K562 (cell line): ENCODE measurements around the gene PTBP3. TPM values are rescaled to one million over a fixed set of nuclear protein-coding genes. Genes with fewer than 3 reads are reported as not detected.

Experiments used
- ATAC-seq: fragments of 200-7000 bp; cut with Tn5 transposase; 3 replicates; pipeline ENCODE4 v1.9.1; 2020; ENCODE audit warnings: moderate library complexity
- BruUV-seq: library from RNA; stranded (reverse); fragments of 400-500 nt; replicated peaks from 2 replicates; lab custom pipeline; 2021; lab: Mats Ljungman, UMichigan
- CTCF ChIA-PET: fragments of 300-600 bp; formaldehyde crosslinking; extraction: SDS; loops from one replicate; lab custom pipeline; 2021; ENCODE audit warnings: low intra/inter-chr PET ratio; lab: Yijun Ruan, JAX
- POLR2A ChIA-PET: fragments of 300-600, 350-650 bp; sonication (Branson Sonifier 250); formaldehyde crosslinking; extraction: SDS; loops from one replicate; lab custom pipeline; 2021; ENCODE audit warnings: antibody characterized with exemption, inconsistent platforms; lab: Yijun Ruan, JAX
- DNase-seq, 4 experiments: peaks; one replicate each; pipeline versions ENCODE4 v3.0.0 to v3.0.0-alpha.2; 2011 to 2018; ENCODE audit warnings: low spot score in 3 of 4, mixed read lengths in 3 of 4; ENCODE audit errors: extremely low read depth in 1 of 4
- FAIRE-seq: peaks from 2 replicates; lab custom pipeline; 2011; peaks lifted over from hg19 to GRCh38; lab: Jason Lieb, UNC
- H2AFZ ChIP-seq: 2 replicates; pipeline ENCODE4 v1.6.0; 2011; ENCODE audit warnings: low read depth, low read length, control low read depth, inconsistent platforms
- H3K27ac ChIP-seq: fragments of 200-600 bp; 3 replicates; pipeline ENCODE4 v1.8.0; 2011; ENCODE audit warnings: low read depth, mild to moderate bottlenecking, control low read depth, inconsistent platforms, low read length, moderate library complexity, mixed read lengths; ENCODE audit errors: extremely low read depth
- H3K27me3 ChIP-seq, 2 experiments: fragments of 300-600 bp in 1 of 2; 2 replicates in 1 of 2; 3 replicates in 1 of 2; pipeline versions ENCODE4 v1.6.0 to v1.8.0; 2011; ENCODE audit warnings: inconsistent platforms in 2 of 2, low read length in 2 of 2, mild to moderate bottlenecking in 1 of 2, mixed read lengths in 1 of 2, moderate library complexity in 1 of 2; ENCODE audit not compliant: control insufficient read depth in 2 of 2, insufficient read depth in 2 of 2
- H3K36me3 ChIP-seq: fragments of 300-600 bp; 3 replicates; pipeline ENCODE4 v1.8.0; 2011; ENCODE audit warnings: mild to moderate bottlenecking, low read length, inconsistent platforms; ENCODE audit not compliant: control insufficient read depth, insufficient read depth
- H3K4me1 ChIP-seq, 2 experiments: fragments of 200-600 bp in 1 of 2; replicated peaks in 1 of 2; 2 replicates in 1 of 2; 3 replicates in 1 of 2; pipeline versions ENCODE4 v1.5.1 to v1.8.0; 2011; ENCODE audit warnings: inconsistent platforms in 2 of 2, low read length in 2 of 2, mild to moderate bottlenecking in 1 of 2, mixed read lengths in 1 of 2, moderate library complexity in 1 of 2; ENCODE audit not compliant: control insufficient read depth in 2 of 2, insufficient read depth in 2 of 2
- H3K4me2 ChIP-seq: 2 replicates; pipeline ENCODE4 v1.6.1; 2011; ENCODE audit warnings: low read length, control low read depth, inconsistent platforms, mixed read lengths; ENCODE audit not compliant: insufficient read depth
- H3K4me3 ChIP-seq: fragments of 200-600 bp; sonication (generic), shearing (Covaris generic); 2 replicates; pipeline ENCODE4 v1.5.1; 2016; ENCODE audit warnings: control low read depth, inconsistent platforms
- H3K79me2 ChIP-seq: fragments of 200-600 bp; 3 replicates; pipeline ENCODE4 v1.8.0; 2011; ENCODE audit warnings: low read length, inconsistent platforms; ENCODE audit not compliant: control insufficient read depth, insufficient read depth
- H3K9ac ChIP-seq, 2 experiments: 2 replicates each; pipeline versions ENCODE4 v1.6.0 to v1.6.1; 2011; ENCODE audit warnings: low read depth in 2 of 2, low read length in 2 of 2, control low read depth in 1 of 2, inconsistent platforms in 1 of 2, mild to moderate bottlenecking in 1 of 2, mixed read lengths in 1 of 2; ENCODE audit not compliant: insufficient read depth in 1 of 2
- H3K9me1 ChIP-seq: one replicate; pipeline ENCODE4 v1.6.0; 2011; ENCODE audit warnings: inconsistent platforms, mild to moderate bottlenecking, low read length, moderate library complexity; ENCODE audit not compliant: control insufficient read depth, insufficient read depth
- H3K9me3 ChIP-seq: replicated peaks from 2 replicates; pipeline ENCODE4 v1.5.1; 2011; ENCODE audit warnings: low read depth, low read length, inconsistent platforms; ENCODE audit not compliant: control insufficient read depth, insufficient read depth
- H4K20me1 ChIP-seq: replicated peaks from 2 replicates; pipeline ENCODE4 v1.6.1; 2011; ENCODE audit warnings: low read length, inconsistent platforms, mixed read lengths; ENCODE audit not compliant: control insufficient read depth, insufficient read depth
- BACH1 ChIP-seq: fragments of 200-800 bp; sonication (Bioruptor generic); IDR thresholded peaks from 2 replicates; pipeline ENCODE4 v1.6.1; 2016; ENCODE audit warnings: missing genetic modification characterization, missing compliant biosample characterization
- HDGF ChIP-seq: fragments of 450-650 bp; IDR thresholded peaks from 2 replicates; pipeline ENCODE4 v1.6.1; 2016
- SP1 ChIP-seq: sonication (generic); formaldehyde crosslinking; IDR thresholded peaks from 2 replicates; pipeline ENCODE4 v1.8.1; 2022; ENCODE audit warnings: mild to moderate bottlenecking, missing genetic modification reagents
- ZBTB17 ChIP-seq: fragments of 450-650 bp; formaldehyde crosslinking; IDR thresholded peaks from 2 replicates; pipeline ENCODE4 v1.4.0; 2020; ENCODE audit warnings: mild to moderate bottlenecking
- ZNF217 ChIP-seq: sonication (generic); formaldehyde crosslinking; IDR thresholded peaks from 2 replicates; pipeline ENCODE4 v1.8.0; 2022; ENCODE audit warnings: mild to moderate bottlenecking, missing genetic modification reagents
- ZNF347 ChIP-seq: fragments of 450-650 bp; formaldehyde crosslinking; IDR thresholded peaks from 2 replicates; pipeline ENCODE4 v1.4.0; 2020; ENCODE audit warnings: low read depth, mild to moderate bottlenecking, moderate library complexity
- ZNF445 ChIP-seq: fragments of 250-450 bp; sonication (Bioruptor Pico); IDR thresholded peaks from 2 replicates; pipeline ENCODE4 v1.4.0; 2020; ENCODE audit warnings: low read depth, mild to moderate bottlenecking, moderate library complexity
- ZSCAN32 ChIP-seq: fragments of 450-650 bp; formaldehyde crosslinking; IDR thresholded peaks from 2 replicates; pipeline ENCODE4 v1.4.0; 2020; ENCODE audit warnings: mild to moderate bottlenecking, moderate library complexity
- WGBS: fragments of 100-300 bp; shearing (Covaris generic); methylation state at CpG from one replicate; pipeline ENCODE4 v1.1.6; 2016; ENCODE audit warnings: low coverage, mixed read lengths; ENCODE audit not compliant: insufficient coverage; ENCODE audit errors: missing lambda C conversion rate; 5-methylcytosine and 5-hydroxymethylcytosine counted together
- in situ Hi-C: fragments of 300-500 bp; cut with MboI; formaldehyde crosslinking; loops from 4 replicates; pipeline ENCODE4 v1.15.0; 2018; ENCODE audit warnings: inconsistent platforms, mixed read lengths
- intact Hi-C: fragments of 100-400 bp; cut with micrococcal nuclease; formaldehyde crosslinking; loops from 2 replicates; pipeline ENCODE4 v1.14.2; 2022
- polyA plus RNA-seq, 8 experiments: library from polyadenylated mRNA; depleted of rRNA in 4 of 8; stranded (reverse) in 5 of 8; unstranded in 3 of 8; fragments of >200 nt; fragmentation: Nextera tagmentation in 2 of 8; fragmentation: Illumina TruSeq in 1 of 8; extraction: Ambion mirVana in 2 of 8; extraction: Trizol in 1 of 8; gene quantifications; 2 replicates each; pipeline versions ENCODE4 v1.2.1 to v1.2.3, GENCODE V29; 2011 to 2014; ENCODE audit warnings: inconsistent platforms in 1 of 8, missing spikeins in 1 of 8
- total RNA-seq, 7 experiments: library from RNA; depleted of rRNA in 6 of 7; stranded (reverse); fragments of >200 nt in 6 of 7; fragmentation: Illumina TruSeq in 2 of 7; extraction: Trizol in 2 of 7; gene quantifications; 2 replicates each; pipeline versions ENCODE4 v1.2.1 to v1.2.3, GENCODE V29; 2011 to 2021; ENCODE audit warnings: low replicate concordance in 1 of 7
- TF ChIP-seq, protein P1 (sequence below): fragments of 450-650 bp; IDR thresholded peaks from 2 replicates; pipeline ENCODE4 v1.6.1; 2016; ENCODE audit warnings: low read depth, mild to moderate bottlenecking, moderate library complexity
- TF ChIP-seq, protein P2 (sequence below), 2 experiments: fragments of 450-650 bp; IDR thresholded peaks; 2 replicates each; pipeline ENCODE4 v1.6.1; 2018; ENCODE audit warnings: mild to moderate bottlenecking in 2 of 2, low read depth in 1 of 2; ENCODE audit not compliant: partially characterized antibody in 2 of 2
- TF ChIP-seq, protein P3 (sequence below): fragments of 250-450 bp; sonication (Bioruptor Pico); IDR thresholded peaks from 2 replicates; pipeline ENCODE4 v1.5.0; 2020; ENCODE audit warnings: mild to moderate bottlenecking, borderline replicate concordance

The PTBP3 gene
- total and polyA plus RNA-seq, 9 of the 15 experiments (the other 6 are each of a cell fraction or from before 2014, with no cell fraction given), result 22.4 to 132 (median 68.0) TPM

GRCh38 chr9:112174965-112175795 is 158.2 kb downstream of the PTBP3 start, which contains the start of gene SUSD1:
Gene SUSD1 (minus strand): TSS chr9:112175297. CDS start chr9:112175235, 62 bp downstream.
- peaks cover 59 to 73% of the 10 kb centered on the region in 2 experiments for H3K4me1 ChIP-seq
- BruUV-seq, result TSS peak; percentile 82
- FAIRE-seq (no peak), ATAC-seq (peak; percentile 67), DNase-seq (peak; percentile 83 to 91 (median 90))
- no peaks in the 10 kb centered on the region for H3K27me3 ChIP-seq
- CTCF ChIA-PET, result no interaction called here
- peak within 1 kb of the TSS; percentile 99 for H3K27ac ChIP-seq
- H4K20me1 ChIP-seq, result no peaks in the 10 kb centered on the region; the same call in 1 of the 2 replicates
- no peaks in the 10 kb centered on the region for H3K9me1 ChIP-seq
- in situ Hi-C loops, result no loop called here
- peak within 1 kb of the TSS; percentile 93 to 98 for H3K9ac ChIP-seq
- no peaks in the 10 kb centered on the region for H3K9me3 ChIP-seq
- peak within 1 kb of the TSS; percentile 60 for H3K4me3 ChIP-seq
- intact Hi-C loops, result loop anchor here (5.0 kb wide), 3 partner anchors 47 to 137 kb away; no protein-coding TSS in a partner anchor
- H3K36me3 ChIP-seq, result peaks cover 33% of the 10 kb centered on the region
- POLR2A ChIA-PET, result interaction anchor here (0.6 to 5.3 kb wide), 9 partner anchors 10 to 1919 kb away, joined by 3 to 34 read pairs (median 3); partner anchors contain the start of genes PTBP3 and TXN
- H3K79me2 ChIP-seq, result peaks cover 54% of the 10 kb centered on the region
- peak within 1 kb of the TSS; percentile 84 for H2AFZ ChIP-seq
- H3K4me2 ChIP-seq, result peak within 1 kb of the TSS; percentile 99
- WGBS, result under 1% methylated on average over 49 of the region's 88 CpGs
- no peak for TF ChIP-seq ZNF347 (CRISPR knock-in tag)
- no peak; the same call in 1 of the 2 replicates for TF ChIP-seq BACH1 (tag)
- TF ChIP-seq ZSCAN32, result no peak
- no peak for TF ChIP-seq ZBTB17 (CRISPR knock-in tag)
- TF ChIP-seq, protein P1, sequence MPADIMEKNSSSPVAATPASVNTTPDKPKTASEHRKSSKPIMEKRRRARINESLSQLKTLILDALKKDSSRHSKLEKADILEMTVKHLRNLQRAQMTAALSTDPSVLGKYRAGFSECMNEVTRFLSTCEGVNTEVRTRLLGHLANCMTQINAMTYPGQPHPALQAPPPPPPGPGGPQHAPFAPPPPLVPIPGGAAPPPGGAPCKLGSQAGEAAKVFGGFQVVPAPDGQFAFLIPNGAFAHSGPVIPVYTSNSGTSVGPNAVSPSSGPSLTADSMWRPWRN, result no peak
- TF ChIP-seq, protein P2, sequence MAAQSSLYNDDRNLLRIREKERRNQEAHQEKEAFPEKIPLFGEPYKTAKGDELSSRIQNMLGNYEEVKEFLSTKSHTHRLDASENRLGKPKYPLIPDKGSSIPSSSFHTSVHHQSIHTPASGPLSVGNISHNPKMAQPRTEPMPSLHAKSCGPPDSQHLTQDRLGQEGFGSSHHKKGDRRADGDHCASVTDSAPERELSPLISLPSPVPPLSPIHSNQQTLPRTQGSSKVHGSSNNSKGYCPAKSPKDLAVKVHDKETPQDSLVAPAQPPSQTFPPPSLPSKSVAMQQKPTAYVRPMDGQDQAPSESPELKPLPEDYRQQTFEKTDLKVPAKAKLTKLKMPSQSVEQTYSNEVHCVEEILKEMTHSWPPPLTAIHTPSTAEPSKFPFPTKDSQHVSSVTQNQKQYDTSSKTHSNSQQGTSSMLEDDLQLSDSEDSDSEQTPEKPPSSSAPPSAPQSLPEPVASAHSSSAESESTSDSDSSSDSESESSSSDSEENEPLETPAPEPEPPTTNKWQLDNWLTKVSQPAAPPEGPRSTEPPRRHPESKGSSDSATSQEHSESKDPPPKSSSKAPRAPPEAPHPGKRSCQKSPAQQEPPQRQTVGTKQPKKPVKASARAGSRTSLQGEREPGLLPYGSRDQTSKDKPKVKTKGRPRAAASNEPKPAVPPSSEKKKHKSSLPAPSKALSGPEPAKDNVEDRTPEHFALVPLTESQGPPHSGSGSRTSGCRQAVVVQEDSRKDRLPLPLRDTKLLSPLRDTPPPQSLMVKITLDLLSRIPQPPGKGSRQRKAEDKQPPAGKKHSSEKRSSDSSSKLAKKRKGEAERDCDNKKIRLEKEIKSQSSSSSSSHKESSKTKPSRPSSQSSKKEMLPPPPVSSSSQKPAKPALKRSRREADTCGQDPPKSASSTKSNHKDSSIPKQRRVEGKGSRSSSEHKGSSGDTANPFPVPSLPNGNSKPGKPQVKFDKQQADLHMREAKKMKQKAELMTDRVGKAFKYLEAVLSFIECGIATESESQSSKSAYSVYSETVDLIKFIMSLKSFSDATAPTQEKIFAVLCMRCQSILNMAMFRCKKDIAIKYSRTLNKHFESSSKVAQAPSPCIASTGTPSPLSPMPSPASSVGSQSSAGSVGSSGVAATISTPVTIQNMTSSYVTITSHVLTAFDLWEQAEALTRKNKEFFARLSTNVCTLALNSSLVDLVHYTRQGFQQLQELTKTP (IDR thresholded peaks at IDR 0.05; ENCODE audit: low read depth in 1 of 2, partially characterized antibody in 2 of 2), result no peak
- peak; percentile 56; the same call in 1 of the 2 replicates for TF ChIP-seq HDGF
- TF ChIP-seq ZNF217 (CRISPR knock-in tag), result no peak
- TF ChIP-seq, protein P3, sequence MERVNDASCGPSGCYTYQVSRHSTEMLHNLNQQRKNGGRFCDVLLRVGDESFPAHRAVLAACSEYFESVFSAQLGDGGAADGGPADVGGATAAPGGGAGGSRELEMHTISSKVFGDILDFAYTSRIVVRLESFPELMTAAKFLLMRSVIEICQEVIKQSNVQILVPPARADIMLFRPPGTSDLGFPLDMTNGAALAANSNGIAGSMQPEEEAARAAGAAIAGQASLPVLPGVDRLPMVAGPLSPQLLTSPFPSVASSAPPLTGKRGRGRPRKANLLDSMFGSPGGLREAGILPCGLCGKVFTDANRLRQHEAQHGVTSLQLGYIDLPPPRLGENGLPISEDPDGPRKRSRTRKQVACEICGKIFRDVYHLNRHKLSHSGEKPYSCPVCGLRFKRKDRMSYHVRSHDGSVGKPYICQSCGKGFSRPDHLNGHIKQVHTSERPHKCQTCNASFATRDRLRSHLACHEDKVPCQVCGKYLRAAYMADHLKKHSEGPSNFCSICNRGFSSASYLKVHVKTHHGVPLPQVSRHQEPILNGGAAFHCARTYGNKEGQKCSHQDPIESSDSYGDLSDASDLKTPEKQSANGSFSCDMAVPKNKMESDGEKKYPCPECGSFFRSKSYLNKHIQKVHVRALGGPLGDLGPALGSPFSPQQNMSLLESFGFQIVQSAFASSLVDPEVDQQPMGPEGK (CRISPR knock-in tag), result no peak
- no peak for TF ChIP-seq ZNF445 (CRISPR knock-in tag)
- TF ChIP-seq SP1, result no peak
